CD4-positive, alpha-beta T cell treated with Interleukin-4 for 4 hours (primary cell): Measurements from ENCODE around the gene C1GALT1C1.
"Not testable (repeated sequence)": the region's sequence is repeated elsewhere in the genome, so short reads cannot be mapped to it uniquely, and the experiment has no call there.

Source experiments
- DNase-seq: peaks from one replicate; pipeline ENCODE4 v3.0.0-alpha.2; 2020

The C1GALT1C1 gene

DNA sequence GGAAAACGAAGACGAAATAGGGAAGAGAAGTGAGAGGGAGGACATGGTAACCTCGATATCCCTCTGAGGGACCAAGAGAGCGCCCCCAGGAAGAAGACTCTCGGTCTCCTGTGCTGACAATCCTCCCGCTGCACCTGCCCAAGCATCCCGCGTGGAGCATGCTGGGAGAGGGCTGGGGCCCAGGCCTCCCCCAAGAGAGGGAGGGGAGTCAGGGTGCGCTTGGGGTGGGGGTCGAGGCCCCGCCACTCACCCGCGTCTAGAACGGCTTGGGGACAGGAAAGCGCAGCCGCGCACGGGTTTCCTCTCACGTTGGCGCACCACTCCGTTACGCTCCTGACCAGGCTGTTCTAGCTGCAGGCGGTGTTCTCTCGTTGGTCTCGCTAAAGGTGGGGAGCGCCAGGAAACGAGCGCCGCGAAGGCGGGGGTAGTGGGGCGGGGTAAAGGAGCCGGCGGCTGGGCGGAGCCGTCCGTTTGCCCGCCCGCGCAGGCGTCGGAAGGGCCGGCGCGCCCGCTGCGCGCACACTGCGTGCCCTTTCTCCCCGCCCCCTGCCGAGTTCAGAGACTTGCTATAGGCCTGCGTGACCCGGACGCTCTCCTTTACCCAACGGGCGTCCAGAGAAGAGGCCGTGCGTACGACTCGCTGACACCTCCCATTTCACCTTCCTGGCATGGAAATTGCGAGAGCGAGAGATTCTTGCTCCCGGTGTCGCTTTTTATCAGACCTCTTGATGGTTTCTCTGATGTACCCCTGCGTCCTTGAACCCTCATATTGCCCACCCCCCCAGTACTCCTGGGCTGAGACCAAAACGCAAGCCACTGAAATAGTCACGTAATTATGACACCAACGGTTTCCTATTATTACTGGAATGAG, at the start of gene C1GALT1C1:
C1GALT1C1 (minus strand) TSS at position 388 of the 871 bp plus-strand sequence. CDS start 2,888 bp downstream, outside the sequence.
- DNase-seq: peak; percentile 92

DNA sequence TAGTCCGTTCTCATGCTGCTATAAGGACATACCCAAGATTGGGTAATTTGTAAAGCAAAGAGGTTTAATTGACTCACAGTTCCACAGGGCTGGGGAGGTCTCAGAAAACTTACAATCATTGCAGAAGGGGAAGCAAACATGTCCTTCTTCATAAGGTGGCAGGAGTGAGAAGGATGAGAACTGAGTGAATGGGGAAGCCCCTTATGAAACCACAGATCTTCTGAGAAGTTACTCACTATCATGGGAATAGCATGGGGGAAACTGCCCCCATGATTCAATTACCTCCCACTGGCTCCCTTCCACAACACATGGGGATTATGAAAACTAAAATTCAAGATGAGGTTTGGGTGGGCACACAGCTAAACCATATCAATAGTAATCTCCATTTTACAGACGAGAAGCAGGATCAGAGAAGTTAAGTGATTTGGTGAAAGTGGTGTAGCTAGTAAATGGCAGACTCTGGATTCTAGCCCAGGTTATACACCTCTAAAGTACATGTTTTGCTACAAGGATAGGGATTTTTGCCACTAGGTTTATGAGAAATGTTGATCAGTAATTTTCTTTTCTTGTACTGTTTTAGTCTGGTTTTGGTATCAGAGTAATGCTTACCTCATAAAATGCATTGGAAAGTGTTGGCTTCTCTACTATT, 47.3 kb upstream of the C1GALT1C1 start:
- no peak for DNase-seq

DNA sequence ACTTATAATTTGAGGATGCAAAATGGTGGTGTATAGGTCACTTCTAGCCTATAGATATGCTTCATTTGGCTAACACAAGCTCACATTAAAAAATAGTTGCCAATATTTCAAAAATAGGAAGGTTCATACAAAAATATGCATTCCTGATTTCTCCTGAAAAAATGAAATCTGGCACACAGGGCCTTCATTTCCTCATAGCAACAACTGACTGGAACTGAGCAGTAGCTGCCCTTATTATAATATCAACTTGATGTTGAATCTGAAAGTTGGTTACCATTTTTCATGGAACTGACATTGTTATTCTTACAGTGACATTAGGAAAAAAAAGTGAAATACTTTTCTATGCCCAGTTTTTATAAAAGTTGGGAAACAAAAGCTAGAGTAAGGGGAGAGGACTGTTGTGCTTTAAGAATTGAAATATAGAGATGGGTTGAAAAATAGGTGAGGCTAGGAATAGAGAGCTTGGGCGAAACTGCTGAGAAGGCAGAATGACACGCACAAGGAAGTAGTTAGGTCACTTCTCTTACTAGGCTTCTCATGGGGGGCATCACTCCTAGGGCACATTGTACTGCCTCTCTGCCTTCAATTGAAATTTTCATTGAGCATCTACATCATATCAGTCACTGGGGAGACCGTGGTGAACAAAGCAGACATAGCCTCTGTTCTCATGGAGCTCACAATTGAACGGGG, 43.1 kb upstream of the C1GALT1C1 start:
- DNase-seq: no peak

DNA sequence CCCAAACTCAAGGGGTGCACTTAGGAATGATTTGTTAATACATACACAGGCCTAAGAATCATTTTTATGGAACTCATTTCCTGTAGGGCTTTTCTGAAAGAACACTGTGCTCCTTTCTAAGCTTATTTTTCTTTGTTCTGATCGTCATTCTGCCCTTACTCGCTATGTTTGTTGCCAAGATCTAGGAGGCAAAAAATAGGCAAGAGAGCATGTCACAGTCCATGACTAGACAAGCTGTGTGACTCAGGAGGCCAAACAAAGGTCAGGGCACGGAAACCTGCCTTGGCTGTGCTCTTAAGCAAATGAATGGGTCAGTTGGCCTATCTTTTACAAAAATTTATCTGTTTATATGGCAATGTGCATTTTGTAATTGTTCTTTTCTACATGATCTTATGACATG, 42.5 kb upstream of the C1GALT1C1 start:
- no peak for DNase-seq

DNA sequence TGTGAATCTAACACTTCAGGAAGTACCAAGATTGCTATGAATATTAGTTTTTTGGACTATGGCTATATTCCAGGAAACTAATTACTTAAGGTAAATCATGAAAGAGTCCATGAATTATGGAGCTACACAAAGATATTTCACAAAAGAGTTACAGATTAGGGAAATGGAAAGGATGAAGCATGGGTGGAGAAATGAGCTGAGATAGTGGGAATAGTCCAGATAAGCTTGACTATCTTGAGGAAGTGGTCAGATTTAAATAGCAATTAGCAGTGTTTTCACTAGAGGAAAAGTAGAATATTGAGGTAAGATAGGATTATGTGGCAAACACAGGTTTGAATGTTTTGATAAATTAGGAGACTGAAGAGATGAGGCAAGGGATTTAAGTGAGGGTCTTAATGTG, 42.1 kb upstream of the C1GALT1C1 start:
- DNase-seq: no peak

DNA sequence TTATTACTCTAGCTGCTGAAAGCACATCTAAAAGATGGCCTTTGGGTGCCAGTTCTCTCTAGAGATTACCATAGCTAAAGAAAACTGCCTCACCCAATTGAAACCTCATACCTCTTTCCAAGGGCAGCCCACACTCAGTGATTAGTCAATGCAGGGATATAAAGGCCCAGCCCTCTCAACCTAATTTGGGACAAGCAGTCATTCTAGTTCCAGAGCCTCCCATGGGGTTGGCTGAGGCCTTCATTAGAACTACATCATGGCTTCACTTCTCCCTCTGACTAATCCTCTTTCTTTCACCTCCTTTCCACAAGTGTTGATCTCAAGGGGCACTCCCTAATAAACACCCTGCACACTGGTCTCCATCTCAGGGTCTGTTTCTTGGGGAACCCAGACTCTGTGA, 38.5 kb upstream of the C1GALT1C1 start:
- no peak for DNase-seq

DNA sequence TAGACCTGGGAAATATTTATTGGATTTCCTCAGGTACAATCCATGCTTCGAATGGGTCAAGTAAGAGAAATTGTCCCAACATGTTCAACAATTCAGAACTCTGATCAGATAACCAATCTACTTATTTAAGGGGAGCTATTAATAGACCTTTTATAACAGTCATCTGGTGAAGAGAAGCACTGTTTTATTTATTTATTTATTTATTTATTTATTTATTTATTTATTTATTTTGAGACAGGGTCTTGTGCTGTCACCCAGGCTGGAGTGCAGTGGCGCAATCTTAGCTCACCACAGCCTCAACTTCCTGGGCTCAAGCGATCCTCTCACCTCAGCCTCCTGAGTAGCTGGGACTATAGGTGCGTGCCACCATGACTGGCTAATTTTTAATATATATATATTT, 34.7 kb upstream of the C1GALT1C1 start:
- DNase-seq: not testable (repeated sequence)

DNA sequence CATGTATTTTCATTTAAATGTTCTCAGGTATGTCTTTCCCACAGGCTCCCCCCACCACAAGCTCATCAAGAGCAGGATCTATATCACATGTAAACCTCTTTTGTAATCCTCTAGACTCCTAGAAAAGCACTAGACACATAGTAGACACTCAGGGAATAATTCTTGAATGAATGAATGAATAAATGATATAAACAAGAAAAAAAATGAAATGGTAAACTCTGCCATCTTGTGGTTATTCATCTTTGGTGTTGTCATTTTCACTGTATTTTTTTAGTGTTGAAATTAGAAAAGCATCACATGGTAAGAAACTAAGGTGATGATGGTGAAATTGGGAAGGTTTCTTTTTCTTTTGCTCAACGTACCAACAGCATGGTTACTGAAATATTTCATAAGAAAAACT, 34.2 kb upstream of the C1GALT1C1 start:
- DNase-seq: peak; percentile 5

DNA sequence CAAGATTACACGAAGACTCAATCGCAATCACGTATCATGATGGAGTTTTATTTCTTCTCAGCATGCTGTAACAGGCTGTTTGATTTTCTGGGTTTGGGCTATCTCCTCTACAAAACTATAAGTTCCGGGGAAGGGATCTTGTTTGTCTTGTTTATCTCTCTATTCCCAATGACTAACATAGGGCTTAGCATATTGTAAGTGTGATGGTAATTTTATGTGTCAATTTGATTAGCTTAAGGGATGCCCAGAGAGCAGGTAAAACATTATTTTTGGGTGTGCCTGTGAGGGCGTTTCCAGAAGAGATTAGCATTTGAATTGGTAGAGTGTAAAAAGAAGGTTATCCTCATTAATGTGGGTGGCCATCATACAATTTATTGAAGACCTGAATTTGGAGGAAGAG, 32.8 kb upstream of the C1GALT1C1 start:
- DNase-seq: no peak

DNA sequence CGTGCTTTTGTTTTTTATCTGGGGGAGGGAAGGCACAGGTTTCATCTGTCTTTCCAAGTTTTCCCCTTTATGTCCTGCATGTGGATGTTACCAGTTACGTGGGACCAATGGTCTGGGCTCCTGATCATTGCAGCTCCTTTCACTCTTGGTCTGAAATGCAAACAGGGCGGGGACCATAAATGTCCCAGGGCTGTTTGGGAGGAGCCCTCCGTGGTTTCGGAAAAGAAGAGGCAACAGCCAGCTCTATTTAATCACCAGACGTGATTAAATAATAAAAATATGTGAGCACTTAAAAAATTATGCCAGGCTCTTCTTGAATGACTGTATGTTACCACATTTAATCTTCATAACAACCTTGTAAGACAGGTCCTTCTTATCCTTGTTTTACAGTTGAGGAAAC, 30.8 kb upstream of the C1GALT1C1 start:
- DNase-seq: no peak

DNA sequence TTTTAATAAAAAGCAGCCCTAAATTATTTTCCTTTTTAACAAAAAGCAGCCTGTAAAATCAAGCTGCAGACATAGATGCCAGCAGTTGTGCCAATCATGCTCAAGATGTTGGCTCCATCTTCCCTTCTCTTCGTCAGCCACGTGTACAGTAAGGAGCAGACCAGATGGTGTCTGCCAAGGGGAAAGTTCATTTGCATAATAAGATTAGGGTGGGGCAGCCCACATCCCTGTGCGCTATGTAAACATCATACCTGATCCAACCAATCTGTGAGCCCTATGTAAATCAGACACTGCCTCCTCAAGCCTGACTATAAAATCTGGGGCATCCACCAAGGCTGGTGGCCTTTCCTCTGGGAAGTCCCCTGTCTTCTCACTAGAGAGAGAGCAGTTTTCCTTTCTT, 23.1 kb upstream of the C1GALT1C1 start:
- DNase-seq: no peak

DNA sequence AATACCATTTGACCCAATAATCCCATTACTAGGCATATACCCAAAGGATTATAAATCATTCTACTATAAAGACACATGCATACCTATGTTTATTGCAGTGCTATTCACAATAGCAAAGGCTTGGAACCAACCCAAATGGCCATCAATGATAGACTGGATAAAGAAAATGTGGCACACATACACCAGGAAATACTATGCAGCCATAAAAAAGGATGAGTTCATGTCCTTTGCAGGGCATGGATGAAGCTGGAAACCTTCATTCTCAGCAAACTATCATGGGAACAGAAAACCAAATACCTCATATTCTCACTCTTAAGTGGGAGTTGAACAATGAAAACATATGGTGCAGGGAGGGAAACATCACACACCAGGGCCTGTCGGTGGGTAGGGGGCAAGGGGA, 22.4 kb upstream of the C1GALT1C1 start:
- DNase-seq: not testable (repeated sequence)

DNA sequence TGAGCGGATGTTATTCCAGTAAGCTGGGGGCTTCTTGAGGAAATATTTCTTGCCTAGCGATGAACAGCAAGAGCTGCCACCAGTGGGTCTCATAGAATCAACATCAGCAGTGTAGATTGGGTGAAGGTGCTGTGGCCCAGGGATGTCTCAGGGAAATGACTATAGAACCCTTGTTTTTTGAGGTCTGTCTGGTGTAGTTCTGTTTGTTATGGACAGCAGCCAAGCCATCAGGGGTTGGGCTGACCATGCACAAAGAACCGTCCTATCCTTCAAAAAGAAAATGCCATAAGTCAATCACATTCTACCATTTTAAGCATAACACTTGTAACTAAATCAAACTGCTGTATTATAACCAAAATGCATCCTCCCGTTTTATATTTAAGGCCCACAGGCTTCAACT, 17.3 kb upstream of the C1GALT1C1 start:
- DNase-seq: no peak

DNA sequence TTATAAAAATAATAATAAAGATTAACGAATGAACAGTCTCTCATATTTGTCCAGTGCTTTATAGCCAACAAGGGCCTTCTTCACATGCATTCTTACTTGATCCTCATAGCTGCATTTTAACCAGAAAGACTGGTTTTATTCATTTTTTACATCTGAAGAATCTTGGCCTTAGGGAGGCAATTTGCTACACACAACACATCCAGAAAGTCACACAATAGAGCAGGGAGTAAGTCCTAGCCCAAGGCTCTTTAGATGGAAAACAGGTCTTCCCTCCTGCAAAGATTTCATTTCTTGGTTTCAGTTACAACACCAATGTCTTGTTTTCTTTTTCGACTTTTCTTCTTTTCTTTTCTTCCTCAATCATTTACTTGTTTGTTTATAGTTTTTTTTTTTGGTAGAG, 13.0 kb upstream of the C1GALT1C1 start:
- no peak for DNase-seq

DNA sequence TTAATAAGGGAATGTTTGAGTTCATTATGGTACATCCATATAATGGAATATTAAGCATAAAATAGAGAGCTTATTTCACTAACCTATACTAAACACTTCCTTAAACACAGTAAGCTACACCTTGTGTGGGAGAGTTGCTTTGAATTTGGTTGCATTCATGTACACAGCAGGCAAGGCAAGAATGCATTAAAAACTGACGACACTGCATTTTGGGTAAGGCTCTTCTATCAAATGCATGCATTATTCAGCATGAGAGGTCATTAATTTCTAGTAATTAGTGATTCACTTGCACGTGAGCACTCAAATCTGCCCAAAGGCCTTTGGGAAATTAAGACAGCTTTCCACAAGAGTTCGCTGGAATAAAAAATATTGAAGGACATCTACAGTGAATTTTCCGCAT, 8.8 kb upstream of the C1GALT1C1 start:
- DNase-seq: no peak

DNA sequence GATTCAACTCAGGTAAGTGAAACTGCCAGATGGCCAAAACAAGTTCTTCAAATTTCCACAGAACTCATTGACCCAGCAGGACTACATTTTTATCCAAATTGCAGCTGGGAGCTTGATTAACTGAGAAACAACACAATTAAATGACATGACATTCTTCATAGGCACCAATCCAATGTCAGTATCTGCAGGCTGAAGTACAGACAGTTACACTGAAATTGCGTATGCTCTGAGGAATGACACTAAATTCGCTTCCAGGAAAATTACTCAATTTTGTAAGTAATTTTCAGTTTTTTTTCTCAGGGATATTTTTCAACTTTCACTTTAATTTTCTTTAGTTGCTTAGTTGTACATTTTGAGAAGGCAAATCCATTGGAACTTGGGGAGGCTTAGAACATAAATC, 4.5 kb downstream of the C1GALT1C1 start:
- DNase-seq: no peak

DNA sequence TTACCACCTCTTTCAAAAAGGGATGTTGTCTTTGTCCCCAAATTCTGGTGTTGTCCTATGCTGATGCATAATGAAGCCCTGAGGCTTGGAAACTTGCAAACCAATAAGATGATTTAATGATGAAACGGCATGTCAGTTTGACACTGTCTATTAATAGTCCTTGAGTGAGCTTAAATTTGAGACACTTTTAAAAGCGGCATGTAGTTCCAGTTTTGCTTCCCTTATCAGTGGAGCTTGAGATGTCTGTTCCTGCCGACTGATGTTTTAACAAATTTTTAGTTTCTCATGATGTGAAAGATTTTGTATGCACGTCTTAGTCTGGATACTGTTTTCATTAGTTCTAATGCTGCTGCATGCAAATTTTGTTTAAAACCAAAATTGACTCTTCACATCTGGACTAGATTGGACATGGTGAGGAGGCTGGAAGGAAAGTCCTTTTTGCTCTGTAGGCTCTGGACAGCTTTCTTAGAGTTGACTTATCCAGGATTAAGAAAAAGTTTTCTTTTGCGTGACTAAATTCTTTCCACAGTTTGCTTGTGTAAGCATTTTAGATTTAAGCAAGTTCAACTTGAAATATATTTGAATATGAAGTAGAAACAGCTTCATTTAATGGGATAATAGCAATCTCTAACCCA, 11.7 kb downstream of the C1GALT1C1 start:
- DNase-seq: no peak

DNA sequence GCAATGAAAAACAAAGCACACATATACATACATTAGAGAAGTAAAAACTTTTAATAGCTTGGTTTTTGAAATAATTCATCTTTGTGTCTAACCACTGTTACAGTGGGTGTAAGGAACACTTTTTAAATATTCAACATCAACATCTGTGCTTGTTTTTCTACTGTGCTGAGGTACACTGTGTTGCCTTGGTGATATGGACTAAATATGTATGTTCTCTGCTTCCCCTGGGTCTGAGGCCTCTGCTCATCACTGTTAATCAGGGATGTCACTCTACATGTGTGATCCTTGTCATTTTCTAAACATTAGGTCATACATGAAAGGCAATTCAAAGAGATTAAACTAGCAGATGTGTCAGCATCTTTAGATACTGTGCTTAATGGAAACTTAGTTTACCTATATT, 15.0 kb downstream of the C1GALT1C1 start:
- no peak for DNase-seq

DNA sequence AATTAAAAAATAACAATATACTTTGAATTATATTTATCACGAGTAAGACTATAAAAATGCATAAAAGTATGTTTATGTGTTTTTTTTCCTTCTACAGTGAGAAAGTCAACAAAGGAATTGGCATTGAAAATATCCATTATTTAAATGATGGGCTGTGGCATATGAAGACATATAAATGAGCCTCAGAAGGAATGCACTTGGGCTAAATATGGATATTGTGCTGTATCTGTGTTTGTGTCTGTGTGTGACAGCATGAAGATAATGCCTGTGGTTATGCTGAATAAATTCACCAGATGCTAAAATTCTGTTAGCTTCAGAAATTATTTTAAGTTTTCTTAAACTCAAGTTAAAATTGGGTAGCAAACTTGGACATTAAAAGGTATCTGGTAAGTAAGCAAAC, 17.8 kb downstream of the C1GALT1C1 start:
- no peak for DNase-seq

DNA sequence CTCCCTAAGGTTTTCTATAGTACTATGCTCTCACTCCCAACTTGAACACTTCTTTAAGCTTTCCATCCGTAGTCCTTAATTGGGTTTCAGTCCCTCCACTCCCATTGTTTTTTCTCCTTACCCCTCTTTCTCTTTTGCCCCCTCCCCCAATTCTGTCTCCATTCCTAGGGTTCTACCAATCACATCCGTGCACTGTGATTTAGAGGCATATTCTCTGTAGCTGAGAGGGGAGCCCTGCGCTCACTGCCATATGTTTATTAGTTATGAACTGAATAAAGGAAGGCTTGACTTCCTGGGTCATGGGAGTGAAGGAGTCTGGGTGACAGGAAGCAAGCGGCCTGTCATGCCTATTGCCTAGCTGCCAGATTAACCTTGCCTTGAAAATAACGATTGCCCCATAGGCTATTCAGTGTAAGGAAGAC, 25.5 kb downstream of the C1GALT1C1 start:
- DNase-seq: peak; percentile 49

DNA sequence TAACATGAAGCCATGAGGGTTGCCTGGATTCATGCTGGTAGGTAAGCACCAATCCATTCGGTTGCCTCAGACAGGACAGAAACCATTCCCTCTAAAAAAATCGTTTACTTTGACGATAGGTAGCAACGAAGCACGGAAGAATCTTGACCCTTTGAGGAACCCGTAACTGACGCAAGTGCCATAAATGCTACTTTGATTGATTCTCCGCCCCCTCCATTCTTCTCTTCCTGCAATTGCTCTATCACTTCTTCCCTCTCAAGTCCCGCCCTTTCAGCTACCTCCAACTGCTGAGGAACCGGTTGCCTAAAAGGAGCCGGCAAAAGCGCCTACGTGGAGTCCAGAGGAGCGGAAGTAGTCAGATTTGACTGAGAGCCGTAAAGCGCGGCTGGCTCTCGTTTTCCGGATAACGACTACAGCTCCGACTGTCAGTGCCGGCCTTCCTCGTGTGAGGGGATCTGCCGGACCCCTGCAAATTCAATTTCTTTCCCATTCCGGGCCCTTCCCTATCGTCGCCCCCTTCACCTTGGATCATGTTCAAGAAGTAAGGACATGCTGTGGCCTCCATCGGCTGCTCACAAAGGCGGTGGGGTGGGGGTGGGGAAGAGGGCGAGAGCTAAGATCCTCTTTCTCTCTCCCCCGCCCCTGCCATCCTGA, 26.0 kb downstream of the C1GALT1C1 start, which contains the start of gene MCTS1:
MCTS1 (plus strand) TSS at position 395 of the 654 bp plus-strand sequence; CDS start at position 531, 136 bp downstream.
- DNase-seq: peak; percentile 94

DNA sequence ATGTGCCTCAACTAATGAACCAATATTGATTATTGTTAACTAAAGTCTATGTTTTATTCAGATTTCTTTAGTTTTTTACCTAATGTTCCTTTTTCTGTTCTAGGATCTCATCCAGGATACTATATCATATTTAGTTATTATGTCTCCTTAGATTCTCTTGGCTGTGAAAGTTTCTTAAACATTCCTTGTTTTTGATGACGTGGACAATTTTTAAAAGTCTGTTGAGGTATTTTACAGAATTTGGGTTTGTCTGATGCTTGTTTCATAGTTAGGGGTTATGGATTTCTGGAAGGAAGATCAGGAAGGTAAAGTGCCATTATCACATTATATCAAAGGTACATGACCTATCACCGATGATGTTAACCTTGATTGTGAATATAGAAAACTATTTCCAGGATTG, 44.2 kb downstream of the C1GALT1C1 start:
- no peak for DNase-seq
